GM23338 (cell line): ENCODE data around the gene HGF. TPM values are rescaled to one million over a fixed set of nuclear protein-coding genes. Genes with fewer than 3 reads are reported as not detected.

Experiments used
- ATAC-seq: fragments of 200-7000 bp; cut with Tn5 transposase; 3 replicates; pipeline ENCODE4 v1.9.1; 2020
- DNase-seq: peaks from one replicate; pipeline ENCODE4 v3.0.0-alpha.2; 2015; ENCODE audit warnings: low spot score
- H2AFZ ChIP-seq: fragments of 200-600 bp; sonication (generic); 2 replicates; pipeline ENCODE4 v1.8.0; 2016; ENCODE audit warnings: antibody characterized with exemption, mild to moderate bottlenecking, moderate library complexity
- H3F3A ChIP-seq: fragments of 200-600 bp; sonication (generic); replicated peaks from 2 replicates; pipeline ENCODE4 v1.8.0; 2017; ENCODE audit warnings: antibody characterized with exemption, mixed run types, low read depth
- H3K27ac ChIP-seq: fragments of 200-600 bp; sonication (generic); 2 replicates; pipeline ENCODE4 v1.6.1; 2016; ENCODE audit warnings: low read depth
- H3K27me3 ChIP-seq: fragments of 200-600 bp; sonication (generic); 2 replicates; pipeline ENCODE4 v1.8.0; 2016; ENCODE audit warnings: mild to moderate bottlenecking, mixed run types, moderate library complexity; ENCODE audit not compliant: insufficient read depth
- H3K36me3 ChIP-seq: fragments of 200-600 bp; sonication (generic); 2 replicates; pipeline ENCODE4 v1.8.0; 2016; ENCODE audit warnings: mild to moderate bottlenecking; ENCODE audit not compliant: insufficient read depth
- H3K4me1 ChIP-seq: fragments of 200-600 bp; sonication (generic); 2 replicates; pipeline ENCODE4 v1.8.0; 2016; ENCODE audit warnings: mild to moderate bottlenecking, moderate library complexity; ENCODE audit not compliant: insufficient read depth
- H3K4me2 ChIP-seq: fragments of 200-600 bp; sonication (generic); 2 replicates; pipeline ENCODE4 v1.7.1; 2017; ENCODE audit warnings: mixed run types
- H3K4me3 ChIP-seq: fragments of 200-600 bp; sonication (generic); 2 replicates; pipeline ENCODE4 v1.6.1; 2016; ENCODE audit warnings: mixed run types
- H3K79me2 ChIP-seq: fragments of 200-600 bp; sonication (generic); replicated peaks from 2 replicates; pipeline ENCODE4 v1.8.0; 2017; ENCODE audit warnings: mild to moderate bottlenecking; ENCODE audit not compliant: insufficient read depth
- H3K9me2 ChIP-seq: fragments of 200-600 bp; sonication (generic); 2 replicates; pipeline ENCODE4 v1.8.0; 2017; ENCODE audit not compliant: insufficient read depth
- H4K20me1 ChIP-seq: fragments of 200-600 bp; sonication (generic); replicated peaks from 2 replicates; pipeline ENCODE4 v1.8.0; 2017; ENCODE audit warnings: mild to moderate bottlenecking; ENCODE audit not compliant: insufficient read depth
- H3K27ac Mint-ChIP-seq: 2 replicates; pipeline ENCODE4 v1.8.0; 2020; ENCODE audit warnings: inconsistent platforms, mild to moderate bottlenecking, moderate library complexity, mixed read lengths
- H3K27me3 Mint-ChIP-seq: 3 replicates; pipeline ENCODE4 v1.8.0; 2022; ENCODE audit warnings: low read depth, mild to moderate bottlenecking, moderate library complexity, mixed read lengths, inconsistent platforms; ENCODE audit not compliant: insufficient read depth, poor library complexity
- H3K36me3 Mint-ChIP-seq: 3 replicates; pipeline ENCODE4 v1.8.0; 2021; ENCODE audit warnings: low read depth, mild to moderate bottlenecking, inconsistent platforms, moderate library complexity, mixed read lengths
- H3K4me1 Mint-ChIP-seq: 3 replicates; pipeline ENCODE4 v1.8.0; 2020; ENCODE audit warnings: mild to moderate bottlenecking, inconsistent platforms, mixed read lengths
- H3K4me3 Mint-ChIP-seq: 3 replicates; pipeline ENCODE4 v1.8.0; 2021; ENCODE audit warnings: moderate library complexity, mild to moderate bottlenecking, inconsistent platforms, mixed read lengths
- H3K9me3 Mint-ChIP-seq: 3 replicates; pipeline ENCODE4 v1.8.0; 2020; ENCODE audit warnings: moderate library complexity, mild to moderate bottlenecking, inconsistent platforms, mixed read lengths
- EZH2phosphoT487 ChIP-seq: fragments of 200-600 bp; sonication (generic); IDR thresholded peaks from one replicate; pipeline ENCODE4 v1.8.1; 2018; ENCODE audit warnings: antibody characterized with exemption; ENCODE audit not compliant: unreplicated experiment
- JUNB ChIP-seq: IDR thresholded peaks from one replicate; pipeline ENCODE4 v1.6.1; 2016; ENCODE audit warnings: antibody characterized with exemption; ENCODE audit not compliant: unreplicated experiment
- ZNF114 ChIP-seq: fragments of 250-450 bp; sonication (Bioruptor Pico); IDR thresholded peaks from 2 replicates; pipeline ENCODE4 v1.5.0; 2020; ENCODE audit warnings: mild to moderate bottlenecking, moderate library complexity
- long read RNA-seq: library from polyadenylated mRNA; unstranded; transcript quantifications from one replicate; pipeline ENCODE4 v2.0.0, GENCODE V29; 2020; ENCODE audit not compliant: unreplicated experiment
- polyA plus RNA-seq: library from polyadenylated mRNA; unstranded; fragments of >200 nt; fragmentation: Nextera tagmentation; extraction: Ambion mirVana; gene quantifications from 2 replicates; pipeline ENCODE4 v1.2.1, GENCODE V29; 2016
- total RNA-seq: library from RNA; depleted of rRNA; stranded (reverse); fragments of >200 nt; shearing (Covaris generic); gene quantifications from 2 replicates; pipeline ENCODE4 v1.2.3, GENCODE V29; 2014; rRNA removed
- TF ChIP-seq, protein P1 (sequence below): fragments of 250-450 bp; sonication (Bioruptor Pico); IDR thresholded peaks from 2 replicates; pipeline ENCODE4 v1.5.0; 2020; ENCODE audit warnings: mild to moderate bottlenecking, moderate library complexity
- TF ChIP-seq, protein P2 (sequence below): IDR thresholded peaks from 2 replicates; pipeline ENCODE4 v1.6.1; 2016; ENCODE audit warnings: antibody characterized with exemption
- TF ChIP-seq, protein P3 (sequence below), 2 experiments: fragments of 200-600 bp in 1 of 2; sonication (generic) in 1 of 2; conservative IDR thresholded peaks; 2 replicates each; pipeline versions ENCODE4 v1.5.1 to v1.6.1; 2016 to 2017; ENCODE audit warnings: antibody characterized with exemption in 2 of 2, low read depth in 2 of 2, mild to moderate bottlenecking in 2 of 2, moderate library complexity in 1 of 2

HGF gene
- 0.50 and 1.1 TPM in 2 replicates for total RNA-seq
- 0.24 and 0.28 TPM in 2 replicates for polyA plus RNA-seq
- long read RNA-seq = 0 reads

DNA sequence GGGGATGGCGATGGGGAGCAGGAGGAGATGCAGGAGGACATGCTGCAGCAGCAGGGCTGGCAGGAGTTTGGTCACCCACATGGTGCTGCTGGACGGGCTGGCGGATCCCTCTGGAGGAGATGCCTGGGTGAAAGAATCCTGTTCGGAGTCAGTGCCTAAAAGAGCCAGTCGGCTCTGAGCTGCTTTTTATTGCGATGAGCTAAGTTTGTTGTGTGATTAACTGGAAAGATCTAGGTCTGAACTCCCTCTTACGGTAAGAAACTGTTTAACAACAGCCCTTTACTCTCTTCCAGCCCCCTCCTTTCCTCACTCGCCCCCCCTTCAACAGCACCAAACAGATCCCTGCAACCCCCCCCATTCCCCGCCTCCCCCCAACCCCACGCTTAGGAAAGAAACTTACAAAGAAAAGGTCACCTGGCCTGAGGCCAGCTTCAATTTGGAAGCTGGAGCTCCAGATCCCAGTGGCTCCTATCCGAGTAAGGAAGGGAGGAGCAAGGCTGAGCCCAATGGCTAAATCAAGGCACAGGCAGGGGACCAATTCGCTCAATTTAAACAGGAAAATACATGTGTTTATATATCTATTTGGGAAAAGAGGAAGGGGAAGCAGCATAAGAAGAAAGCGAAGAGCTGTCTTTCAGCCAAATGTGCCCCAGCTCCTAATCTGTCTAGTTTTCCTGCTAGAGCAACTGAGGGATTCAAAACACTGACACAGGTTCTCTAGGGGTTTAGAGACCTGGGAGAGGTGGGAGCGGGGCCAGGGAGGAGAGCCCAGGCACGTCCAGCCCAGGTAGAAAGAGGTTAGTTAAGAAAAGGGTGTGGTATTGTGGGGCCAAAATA lies at the start of gene HGF:
Gene HGF, minus strand, starts transcription at position 157 of the 837 bp plus-strand sequence. Its CDS starts 76 bp downstream, at position 81.
- ATAC-seq = peak; percentile 87
- no peak within 1 kb of the TSS; the same call in 1 of the 2 replicates for H3K27ac Mint-ChIP-seq

DNA sequence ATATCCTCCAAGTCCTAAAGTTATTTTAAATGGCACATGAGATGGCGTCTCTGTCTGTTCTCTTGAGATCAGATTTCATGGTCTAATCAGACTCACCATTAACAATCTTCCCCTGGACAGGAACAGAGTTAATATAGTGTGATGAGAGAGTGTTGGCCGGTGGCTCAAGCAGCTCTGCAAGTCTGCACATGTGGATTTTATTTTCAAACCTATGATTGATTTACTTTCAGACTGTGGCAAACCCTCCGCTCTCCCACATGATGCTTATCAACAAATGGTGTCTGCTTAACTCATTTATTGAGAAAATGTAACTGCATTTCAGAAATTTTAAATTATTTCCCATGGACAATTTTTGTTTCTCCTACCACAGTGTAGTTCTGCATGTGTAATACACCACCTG lies 46.5 kb upstream of the HGF start:
- H4K20me1 ChIP-seq = no peaks in the 10 kb centered on the region
- H3K4me1 Mint-ChIP-seq = no peaks in the 10 kb centered on the region
- H3K79me2 ChIP-seq = no peaks in the 10 kb centered on the region
- no peaks in the 10 kb centered on the region; the same call in 1 of the 2 replicates for H3K4me1 ChIP-seq
- H3K27me3 Mint-ChIP-seq = no peaks in the 10 kb centered on the region
- no peak overlapping the region for H2AFZ ChIP-seq
- H3K27ac Mint-ChIP-seq = no peak overlapping the region
- H3K9me3 Mint-ChIP-seq = no peaks in the 10 kb centered on the region
- no peak overlapping the region for H3K4me2 ChIP-seq
- H3K27me3 ChIP-seq = no peaks in the 10 kb centered on the region
- DNase-seq (no peak), ATAC-seq (no peak)
- TF ChIP-seq EZH2phosphoT487 = no peak
- TF ChIP-seq, protein P1, sequence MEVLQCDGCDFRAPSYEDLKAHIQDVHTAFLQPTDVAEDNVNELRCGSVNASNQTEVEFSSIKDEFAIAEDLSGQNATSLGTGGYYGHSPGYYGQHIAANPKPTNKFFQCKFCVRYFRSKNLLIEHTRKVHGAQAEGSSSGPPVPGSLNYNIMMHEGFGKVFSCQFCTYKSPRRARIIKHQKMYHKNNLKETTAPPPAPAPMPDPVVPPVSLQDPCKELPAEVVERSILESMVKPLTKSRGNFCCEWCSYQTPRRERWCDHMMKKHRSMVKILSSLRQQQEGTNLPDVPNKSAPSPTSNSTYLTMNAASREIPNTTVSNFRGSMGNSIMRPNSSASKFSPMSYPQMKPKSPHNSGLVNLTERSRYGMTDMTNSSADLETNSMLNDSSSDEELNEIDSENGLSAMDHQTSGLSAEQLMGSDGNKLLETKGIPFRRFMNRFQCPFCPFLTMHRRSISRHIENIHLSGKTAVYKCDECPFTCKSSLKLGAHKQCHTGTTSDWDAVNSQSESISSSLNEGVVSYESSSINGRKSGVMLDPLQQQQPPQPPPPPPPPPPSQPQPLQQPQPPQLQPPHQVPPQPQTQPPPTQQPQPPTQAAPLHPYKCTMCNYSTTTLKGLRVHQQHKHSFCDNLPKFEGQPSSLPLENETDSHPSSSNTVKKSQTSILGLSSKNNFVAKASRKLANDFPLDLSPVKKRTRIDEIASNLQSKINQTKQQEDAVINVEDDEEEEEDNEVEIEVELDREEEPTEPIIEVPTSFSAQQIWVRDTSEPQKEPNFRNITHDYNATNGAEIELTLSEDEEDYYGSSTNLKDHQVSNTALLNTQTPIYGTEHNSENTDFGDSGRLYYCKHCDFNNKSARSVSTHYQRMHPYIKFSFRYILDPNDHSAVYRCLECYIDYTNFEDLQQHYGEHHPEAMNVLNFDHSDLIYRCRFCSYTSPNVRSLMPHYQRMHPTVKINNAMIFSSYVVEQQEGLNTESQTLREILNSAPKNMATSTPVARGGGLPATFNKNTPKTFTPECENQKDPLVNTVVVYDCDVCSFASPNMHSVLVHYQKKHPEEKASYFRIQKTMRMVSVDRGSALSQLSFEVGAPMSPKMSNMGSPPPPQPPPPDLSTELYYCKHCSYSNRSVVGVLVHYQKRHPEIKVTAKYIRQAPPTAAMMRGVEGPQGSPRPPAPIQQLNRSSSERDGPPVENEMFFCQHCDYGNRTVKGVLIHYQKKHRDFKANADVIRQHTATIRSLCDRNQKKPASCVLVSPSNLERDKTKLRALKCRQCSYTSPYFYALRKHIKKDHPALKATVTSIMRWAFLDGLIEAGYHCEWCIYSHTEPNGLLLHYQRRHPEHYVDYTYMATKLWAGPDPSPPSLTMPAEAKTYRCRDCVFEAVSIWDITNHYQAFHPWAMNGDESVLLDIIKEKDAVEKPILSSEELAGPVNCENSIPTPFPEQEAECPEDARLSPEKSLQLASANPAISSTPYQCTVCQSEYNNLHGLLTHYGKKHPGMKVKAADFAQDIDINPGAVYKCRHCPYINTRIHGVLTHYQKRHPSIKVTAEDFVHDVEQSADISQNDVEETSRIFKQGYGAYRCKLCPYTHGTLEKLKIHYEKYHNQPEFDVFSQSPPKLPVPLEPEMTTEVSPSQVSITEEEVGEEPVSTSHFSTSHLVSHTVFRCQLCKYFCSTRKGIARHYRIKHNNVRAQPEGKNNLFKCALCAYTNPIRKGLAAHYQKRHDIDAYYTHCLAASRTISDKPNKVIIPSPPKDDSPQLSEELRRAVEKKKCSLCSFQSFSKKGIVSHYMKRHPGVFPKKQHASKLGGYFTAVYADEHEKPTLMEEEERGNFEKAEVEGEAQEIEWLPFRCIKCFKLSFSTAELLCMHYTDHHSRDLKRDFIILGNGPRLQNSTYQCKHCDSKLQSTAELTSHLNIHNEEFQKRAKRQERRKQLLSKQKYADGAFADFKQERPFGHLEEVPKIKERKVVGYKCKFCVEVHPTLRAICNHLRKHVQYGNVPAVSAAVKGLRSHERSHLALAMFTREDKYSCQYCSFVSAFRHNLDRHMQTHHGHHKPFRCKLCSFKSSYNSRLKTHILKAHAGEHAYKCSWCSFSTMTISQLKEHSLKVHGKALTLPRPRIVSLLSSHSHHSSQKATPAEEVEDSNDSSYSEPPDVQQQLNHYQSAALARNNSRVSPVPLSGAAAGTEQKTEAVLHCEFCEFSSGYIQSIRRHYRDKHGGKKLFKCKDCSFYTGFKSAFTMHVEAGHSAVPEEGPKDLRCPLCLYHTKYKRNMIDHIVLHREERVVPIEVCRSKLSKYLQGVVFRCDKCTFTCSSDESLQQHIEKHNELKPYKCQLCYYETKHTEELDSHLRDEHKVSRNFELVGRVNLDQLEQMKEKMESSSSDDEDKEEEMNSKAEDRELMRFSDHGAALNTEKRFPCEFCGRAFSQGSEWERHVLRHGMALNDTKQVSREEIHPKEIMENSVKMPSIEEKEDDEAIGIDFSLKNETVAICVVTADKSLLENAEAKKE = no peak
- TF ChIP-seq, protein P2, sequence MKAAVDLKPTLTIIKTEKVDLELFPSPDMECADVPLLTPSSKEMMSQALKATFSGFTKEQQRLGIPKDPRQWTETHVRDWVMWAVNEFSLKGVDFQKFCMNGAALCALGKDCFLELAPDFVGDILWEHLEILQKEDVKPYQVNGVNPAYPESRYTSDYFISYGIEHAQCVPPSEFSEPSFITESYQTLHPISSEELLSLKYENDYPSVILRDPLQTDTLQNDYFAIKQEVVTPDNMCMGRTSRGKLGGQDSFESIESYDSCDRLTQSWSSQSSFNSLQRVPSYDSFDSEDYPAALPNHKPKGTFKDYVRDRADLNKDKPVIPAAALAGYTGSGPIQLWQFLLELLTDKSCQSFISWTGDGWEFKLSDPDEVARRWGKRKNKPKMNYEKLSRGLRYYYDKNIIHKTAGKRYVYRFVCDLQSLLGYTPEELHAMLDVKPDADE = no peak
- no peak for TF ChIP-seq JUNB
- no peaks in the 10 kb centered on the region for H3K36me3 ChIP-seq
- no peaks in the 10 kb centered on the region for H3F3A ChIP-seq
- H3K9me2 ChIP-seq = no peaks in the 10 kb centered on the region
- H3K4me3 Mint-ChIP-seq = no peak overlapping the region
- no peaks in the 10 kb centered on the region for H3K36me3 Mint-ChIP-seq
- H3K27ac ChIP-seq = no peak overlapping the region
- H3K4me3 ChIP-seq = no peak overlapping the region

More for the DNA sequence above, at the start of gene HGF:
- Histone ChIP-seq H3K27ac (no peak within 1 kb of the TSS), H3K4me3 (peak within 1 kb of the TSS; percentile 35), H3K79me2 (no peaks in the 10 kb centered on the region), H3K4me1 (peaks cover 21% of the 10 kb centered on the region), H4K20me1 (no peaks in the 10 kb centered on the region), H3K9me2 (no peaks in the 10 kb centered on the region), H3K4me2 (peak within 1 kb of the TSS; percentile 74), H3K27me3 (peaks cover 8% of the 10 kb centered on the region; the same call in 1 of the 2 replicates), H3K36me3 (no peaks in the 10 kb centered on the region), H2AFZ (peak within 1 kb of the TSS; percentile 94), H3F3A (0 out of 2 replicates have a peak, but pooled peaks cover 4% of the 10 kb centered on the region)
- DNase-seq = peak; percentile 50
- TF ChIP-seq, protein P3, sequence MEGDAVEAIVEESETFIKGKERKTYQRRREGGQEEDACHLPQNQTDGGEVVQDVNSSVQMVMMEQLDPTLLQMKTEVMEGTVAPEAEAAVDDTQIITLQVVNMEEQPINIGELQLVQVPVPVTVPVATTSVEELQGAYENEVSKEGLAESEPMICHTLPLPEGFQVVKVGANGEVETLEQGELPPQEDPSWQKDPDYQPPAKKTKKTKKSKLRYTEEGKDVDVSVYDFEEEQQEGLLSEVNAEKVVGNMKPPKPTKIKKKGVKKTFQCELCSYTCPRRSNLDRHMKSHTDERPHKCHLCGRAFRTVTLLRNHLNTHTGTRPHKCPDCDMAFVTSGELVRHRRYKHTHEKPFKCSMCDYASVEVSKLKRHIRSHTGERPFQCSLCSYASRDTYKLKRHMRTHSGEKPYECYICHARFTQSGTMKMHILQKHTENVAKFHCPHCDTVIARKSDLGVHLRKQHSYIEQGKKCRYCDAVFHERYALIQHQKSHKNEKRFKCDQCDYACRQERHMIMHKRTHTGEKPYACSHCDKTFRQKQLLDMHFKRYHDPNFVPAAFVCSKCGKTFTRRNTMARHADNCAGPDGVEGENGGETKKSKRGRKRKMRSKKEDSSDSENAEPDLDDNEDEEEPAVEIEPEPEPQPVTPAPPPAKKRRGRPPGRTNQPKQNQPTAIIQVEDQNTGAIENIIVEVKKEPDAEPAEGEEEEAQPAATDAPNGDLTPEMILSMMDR (conservative IDR thresholded peaks at IDR 0.05; ENCODE audit: low read depth in 2 of 2) = 0 out of 4 replicates have a peak, but pooled peaks of 1 of the 2 experiments have one; percentile 3
- no peak for TF ChIP-seq ZNF114
- Mint-ChIP-seq H3K4me1 (peaks cover 21% of the 10 kb centered on the region), H3K36me3 (no peaks in the 10 kb centered on the region), H3K4me3 (peak within 1 kb of the TSS; percentile 47), H3K9me3 (no peaks in the 10 kb centered on the region), H3K27me3 (peaks cover 10% of the 10 kb centered on the region)
